Erythroblast (primary cell): ENCODE measurements around the gene CHRNA1.
A peak's percentile ranks its signal among the peaks of the same experiment; 100 is the strongest.

ENCODE experiments used
- DNase-seq, 2 experiments: peaks; one replicate each; lab custom pipeline; 2025; lab: John Stamatoyannopoulos, UW
- GATA1 ChIP-seq: IDR thresholded peaks from 2 replicates; pipeline ENCODE4 v1.6.1; 2011; ENCODE audit warnings: low read depth, mild to moderate bottlenecking, control low read depth, low read length, moderate library complexity
- POLR2A ChIP-seq: IDR thresholded peaks from 2 replicates; pipeline ENCODE4 v1.6.1; 2011; ENCODE audit warnings: mild to moderate bottlenecking, low read length

The CHRNA1 gene

GRCh38 chr2:174789001-174789400 lies 24.7 kb upstream of the CHRNA1 start:
- no peak for TF ChIP-seq GATA1
- TF ChIP-seq POLR2A: no peak
- no peak for DNase-seq

DNA sequence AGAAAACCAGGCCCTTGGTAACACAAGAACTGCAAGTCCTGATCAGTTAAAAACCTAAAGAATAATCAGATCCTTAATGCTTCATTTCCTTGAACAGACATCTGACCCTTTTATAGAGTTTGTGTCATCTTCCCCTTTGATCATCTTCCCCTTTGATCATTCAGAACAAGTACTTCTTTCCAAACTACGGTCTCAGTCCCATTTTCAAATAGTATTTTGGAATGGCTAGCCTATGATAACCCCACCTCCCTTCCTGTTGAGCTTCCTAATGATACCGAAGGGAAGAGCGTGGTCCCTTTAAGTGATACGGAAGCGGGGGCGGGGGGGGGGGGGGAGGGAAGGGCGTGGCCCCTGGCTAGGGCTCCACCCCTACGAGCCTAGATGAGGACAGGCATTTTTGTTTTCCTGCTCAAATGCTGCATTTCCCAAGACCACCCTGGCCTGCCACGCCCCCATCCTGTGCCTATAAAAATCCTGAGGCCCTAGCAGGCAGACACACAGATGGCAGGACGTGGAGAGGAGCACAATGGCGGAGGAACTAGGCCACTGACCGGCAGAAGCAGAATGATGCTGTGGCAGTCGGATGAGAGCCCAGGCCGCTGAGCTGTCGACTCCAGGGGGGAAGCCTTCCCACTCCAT lies 24.1 kb upstream of the CHRNA1 start:
- no peak for TF ChIP-seq POLR2A
- DNase-seq: peak; percentile 15 to 25

GRCh38 chr2:174787487-174788205 lies 23.4 kb upstream of the CHRNA1 start:
- peak in 1 of 2 experiments; percentile 27 for DNase-seq
- no peak for TF ChIP-seq POLR2A
- TF ChIP-seq GATA1: no peak

- TF ChIP-seq GATA1 (no peak), POLR2A (no peak)
- DNase-seq: no peak
These were observed 21.9 kb upstream of the CHRNA1 start for GRCh38 chr2:174786066-174786725.

DNA sequence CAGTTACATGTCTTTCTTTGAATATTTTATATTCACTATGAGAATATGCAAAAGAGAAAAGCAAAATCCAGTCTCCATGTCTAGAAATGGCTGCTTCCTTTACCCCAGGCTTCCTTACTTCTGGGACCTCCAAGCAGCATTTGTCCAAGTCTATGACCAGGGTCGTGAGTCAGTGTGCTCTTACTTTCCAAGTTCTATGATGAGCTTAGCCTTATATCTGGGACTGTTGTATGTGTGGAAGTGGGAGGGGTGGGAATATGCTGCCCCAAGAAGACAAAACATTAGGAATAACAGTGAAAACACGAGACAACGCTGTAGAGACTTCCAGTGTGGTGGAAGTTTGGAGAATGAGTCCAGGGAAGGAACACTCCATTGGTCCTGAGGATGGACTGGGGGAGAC lies 21.2 kb upstream of the CHRNA1 start:
- DNase-seq: no peak
- TF ChIP-seq GATA1: no peak
- TF ChIP-seq POLR2A: no peak

DNA sequence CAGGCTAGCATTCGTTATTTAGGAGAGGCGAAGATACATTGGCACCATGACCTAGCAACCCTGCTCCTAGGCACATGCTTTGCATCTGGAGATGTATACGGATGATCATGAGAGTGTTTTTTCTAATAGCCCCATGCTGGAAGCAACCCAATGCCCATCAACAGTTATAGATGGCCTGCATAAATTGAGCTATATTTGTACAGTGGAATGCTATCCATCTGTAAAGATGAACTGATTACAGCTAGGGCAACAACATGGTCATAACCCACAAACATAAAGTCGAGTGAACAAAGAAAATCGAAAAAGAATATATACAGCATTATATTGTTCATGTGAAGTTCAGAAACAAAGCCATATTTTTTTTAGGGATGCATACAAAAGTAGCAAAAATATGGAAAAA lies 20.6 kb upstream of the CHRNA1 start:
- TF ChIP-seq GATA1 (no peak), POLR2A (no peak)
- DNase-seq: no peak

GRCh38 chr2:174784316-174784715 lies 20.0 kb upstream of the CHRNA1 start:
- no peak for TF ChIP-seq GATA1
- TF ChIP-seq POLR2A: no peak
- no peak for DNase-seq

GRCh38 chr2:174781996-174782395 lies 17.7 kb upstream of the CHRNA1 start:
- no peak for TF ChIP-seq POLR2A
- TF ChIP-seq GATA1: no peak

GRCh38 chr2:174781298-174781697 lies 17.0 kb upstream of the CHRNA1 start:
- DNase-seq: no peak

More at GRCh38 chr2:174781996-174782395, 17.7 kb upstream of the CHRNA1 start:
- no peak for DNase-seq

GRCh38 chr2:174780856-174781255 lies 16.6 kb upstream of the CHRNA1 start:
- no peak for DNase-seq
- no peak for TF ChIP-seq POLR2A
- no peak for TF ChIP-seq GATA1

More at GRCh38 chr2:174781298-174781697, 17.0 kb upstream of the CHRNA1 start:
- no peak for TF ChIP-seq POLR2A
- no peak for TF ChIP-seq GATA1

- DNase-seq: no peak
- TF ChIP-seq POLR2A: no peak
- TF ChIP-seq GATA1: no peak
These were observed 16.0 kb upstream of the CHRNA1 start for GRCh38 chr2:174780191-174780840.

DNA sequence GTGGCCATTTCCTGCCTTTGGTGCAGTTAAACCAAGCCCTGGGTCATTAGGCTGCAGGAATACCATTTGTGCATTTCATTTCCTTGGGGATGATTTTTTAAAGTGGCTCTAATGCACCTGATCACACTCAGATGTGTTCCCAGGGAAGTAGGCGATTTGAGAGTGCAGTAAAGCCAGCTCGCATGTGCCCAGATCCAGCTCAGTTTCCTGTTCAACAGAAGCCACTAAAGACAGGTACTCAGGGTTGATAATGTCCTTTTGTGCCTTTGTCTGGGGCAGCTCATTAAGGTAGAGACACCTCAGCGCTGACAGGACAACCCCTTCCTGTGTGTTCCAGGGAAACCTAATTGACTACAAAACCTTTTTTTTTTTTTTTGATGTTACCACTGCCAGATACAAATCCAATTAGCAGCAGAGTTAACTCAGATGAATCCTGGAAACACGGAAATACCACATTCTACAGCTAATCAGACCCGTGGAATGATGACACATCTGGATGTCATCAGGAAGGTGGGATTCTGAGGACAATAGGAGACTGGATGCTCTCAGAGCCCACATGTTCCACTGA lies 15.2 kb upstream of the CHRNA1 start:
- DNase-seq: no peak
- TF ChIP-seq POLR2A (no peak), GATA1 (no peak)
